LoVo (cell line): ENCODE data around the gene SLC39A2.
"Not testable (repeated sequence)": the region's sequence is repeated elsewhere in the genome, so short reads cannot be mapped to it uniquely, and the experiment has no call there.

Experiments used
- DNase-seq: peaks from one replicate; pipeline ENCODE4 v3.0.0-alpha.2; 2016; ENCODE audit warnings: low spot score

Gene SLC39A2

GRCh38 chr14:21025371-21026273, 26.5 kb downstream of the SLC39A2 start:
- DNase-seq: no peak

GRCh38 chr14:21026274-21026987, 27.3 kb downstream of the SLC39A2 start:
- DNase-seq: no peak

- DNase-seq: no peak
Measured at GRCh38 chr14:21026988-21027315, 27.9 kb downstream of the SLC39A2 start.

GRCh38 chr14:21029917-21030316, 30.8 kb downstream of the SLC39A2 start, which contains the start of gene TPPP2:
Gene TPPP2, plus strand, starts transcription at chr14:21030217. Its CDS starts 365 bp downstream, at chr14:21030582.
- DNase-seq: no peak

GRCh38 chr14:21030531-21030930, 31.4 kb downstream of the SLC39A2 start:
- no peak for DNase-seq

- no peak for DNase-seq
Measured at GRCh38 chr14:21032326-21033132, 33.4 kb downstream of the SLC39A2 start.

- no peak for DNase-seq
Measured at GRCh38 chr14:21033133-21033698, 34.1 kb downstream of the SLC39A2 start.

- DNase-seq: no peak
Measured at GRCh38 chr14:21034707-21035106, 35.6 kb downstream of the SLC39A2 start, which contains the start of gene RNASE13. Gene RNASE13, minus strand, starts transcription at chr14:21034807. Its CDS starts 519 bp downstream, at chr14:21034288.

- peak; percentile 32 for DNase-seq
Measured at GRCh38 chr14:21036751-21037150, 37.7 kb downstream of the SLC39A2 start.

GRCh38 chr14:21037156-21037555, 38.1 kb downstream of the SLC39A2 start:
- DNase-seq: no peak

GRCh38 chr14:21038441-21039422, 39.6 kb downstream of the SLC39A2 start:
- no peak for DNase-seq

GRCh38 chr14:21039585-21040369, 40.7 kb downstream of the SLC39A2 start:
- peak; percentile 43 for DNase-seq

GRCh38 chr14:21040370-21040925, 41.4 kb downstream of the SLC39A2 start:
- DNase-seq: no peak

GRCh38 chr14:21040941-21041340, 41.8 kb downstream of the SLC39A2 start:
- not testable (repeated sequence) for DNase-seq

GRCh38 chr14:21041676-21042433, 42.8 kb downstream of the SLC39A2 start, which contains the start of gene RNASE7:
Gene RNASE7, plus strand, starts transcription at chr14:21042362. Its CDS starts 631 bp downstream, at chr14:21042993.
- DNase-seq: no peak

- DNase-seq: no peak
Measured at GRCh38 chr14:21042918-21043317, 43.8 kb downstream of the SLC39A2 start.

GRCh38 chr14:21043387-21043973, 44.4 kb downstream of the SLC39A2 start:
- no peak for DNase-seq

- peak; percentile 32 for DNase-seq
Measured at GRCh38 chr14:21043974-21044618, 45.0 kb downstream of the SLC39A2 start.
